SK-N-SH (cell line): ENCODE measurements around the gene SLC41A3. TPM values are rescaled to one million over a fixed set of nuclear protein-coding genes. Genes with fewer than 3 reads are reported as not detected.
"Not testable (repeated sequence)": the region's sequence is repeated elsewhere in the genome, so short reads cannot be mapped to it uniquely, and the experiment has no call there.

ENCODE experiments used
- CTCF ChIA-PET: fragments of 300-600, 350-600 bp; formaldehyde crosslinking; extraction: SDS; loops from one replicate; lab custom pipeline; 2021; lab: Yijun Ruan, JAX
- POLR2A ChIA-PET: fragments of 350-600 bp; sonication (Branson Sonifier 250); formaldehyde crosslinking; extraction: SDS; loops from one replicate; lab custom pipeline; 2020; ENCODE audit warnings: antibody characterized with exemption, inconsistent platforms; lab: Yijun Ruan, JAX
- DNase-seq: peaks from one replicate; pipeline ENCODE4 v3.0.0; 2012
- H2AFZ ChIP-seq: fragments of 200-600 bp; sonication (generic); 2 replicates; pipeline ENCODE4 v1.8.1; 2016; ENCODE audit warnings: antibody characterized with exemption, mild to moderate bottlenecking, low read depth
- H3F3A ChIP-seq: fragments of 200-600 bp; sonication (generic); replicated peaks from 2 replicates; pipeline ENCODE3; 2016; ENCODE audit warnings: antibody characterized with exemption, mild to moderate bottlenecking; ENCODE audit not compliant: insufficient read depth
- H3K27ac ChIP-seq, 2 experiments: fragments of 200-500 bp in 1 of 2; fragments of 200-600 bp in 1 of 2; sonication (Bioruptor generic) in 1 of 2; sonication (generic), shearing (Covaris generic) in 1 of 2; 2 replicates each; pipeline versions ENCODE4 v1.5.1 to v1.6.1; 2014 to 2016; ENCODE audit warnings: low read depth in 2 of 2, inconsistent platforms in 1 of 2, low read length in 1 of 2, mild to moderate bottlenecking in 1 of 2, mixed read lengths in 1 of 2
- H3K27me3 ChIP-seq: fragments of 200-600 bp; sonication (generic), shearing (Covaris generic); 2 replicates; pipeline ENCODE4 v1.6.1; 2016; ENCODE audit warnings: mixed run types; ENCODE audit not compliant: insufficient read depth
- H3K36me3 ChIP-seq, 2 experiments: fragments of 200-500 bp in 1 of 2; fragments of 200-600 bp in 1 of 2; sonication (Bioruptor generic) in 1 of 2; sonication (generic) in 1 of 2; replicated peaks in 1 of 2; 2 replicates each; pipeline versions ENCODE3 to v1.5.1; 2014 to 2016; ENCODE audit warnings: low read length in 1 of 2, mild to moderate bottlenecking in 1 of 2; ENCODE audit not compliant: insufficient read depth in 2 of 2, control insufficient read depth in 1 of 2
- H3K4me1 ChIP-seq, 2 experiments: fragments of 200-500 bp in 1 of 2; fragments of 200-600 bp in 1 of 2; sonication (Bioruptor generic) in 1 of 2; sonication (generic), shearing (Covaris generic) in 1 of 2; 2 replicates each; pipeline versions ENCODE4 v1.5.1 to v1.6.1; 2014 to 2016; ENCODE audit warnings: low read depth in 1 of 2, low read length in 1 of 2, mixed run types in 1 of 2; ENCODE audit not compliant: insufficient read depth in 2 of 2, control insufficient read depth in 1 of 2
- H3K4me2 ChIP-seq: fragments of 200-600 bp; sonication (generic), shearing (Covaris generic); 2 replicates; pipeline ENCODE4 v1.6.1; 2017; ENCODE audit warnings: mixed run types
- H3K4me3 ChIP-seq, 2 experiments: fragments of 200-500 bp in 1 of 2; fragments of 200-600 bp in 1 of 2; sonication (Bioruptor generic) in 1 of 2; sonication (generic), shearing (Covaris generic) in 1 of 2; 2 replicates each; pipeline versions ENCODE4 v1.5.1 to v1.8.1; 2014 to 2016; ENCODE audit warnings: low read depth in 2 of 2, inconsistent platforms in 1 of 2, low read length in 1 of 2, mild to moderate bottlenecking in 1 of 2, mixed read lengths in 1 of 2, moderate library complexity in 1 of 2
- H3K79me2 ChIP-seq: fragments of 200-600 bp; sonication (generic); 2 replicates; pipeline ENCODE4 v1.8.1; 2017; ENCODE audit warnings: mild to moderate bottlenecking; ENCODE audit not compliant: insufficient read depth
- H3K9ac ChIP-seq: fragments of 200-600 bp; sonication (generic); 2 replicates; pipeline ENCODE4 v1.6.1; 2017; ENCODE audit warnings: mixed run types
- H3K9me2 ChIP-seq: fragments of 200-600 bp; sonication (generic); 2 replicates; pipeline ENCODE4 v1.6.1; 2017; ENCODE audit warnings: mixed run types
- H3K9me3 ChIP-seq: fragments of 200-600 bp; sonication (generic); 2 replicates; pipeline ENCODE4 v1.6.1; 2017; ENCODE audit warnings: mixed run types, mild to moderate bottlenecking, moderate library complexity
- H4K20me1 ChIP-seq: fragments of 200-600 bp; sonication (generic); 2 replicates; pipeline ENCODE4 v1.6.1; 2017; ENCODE audit warnings: mild to moderate bottlenecking, mixed run types; ENCODE audit not compliant: insufficient read depth
- CTCF ChIP-seq: fragments of 200-600 bp; sonication (generic); IDR thresholded peaks from 2 replicates; pipeline ENCODE4 v1.6.1; 2017; ENCODE audit warnings: antibody characterized with exemption, mild to moderate bottlenecking, moderate library complexity
- EZH2phosphoT487 ChIP-seq: fragments of 200-600 bp; sonication (generic); IDR thresholded peaks from 2 replicates; pipeline ENCODE4 v1.6.1; 2017; ENCODE audit warnings: low read depth, mixed run types, mild to moderate bottlenecking, antibody characterized with exemption, moderate library complexity, borderline replicate concordance
- FOSL2 ChIP-seq: IDR thresholded peaks from 2 replicates; pipeline ENCODE4 v1.4.0; 2012; ENCODE audit warnings: low read depth, mild to moderate bottlenecking, moderate library complexity, borderline replicate concordance
- JUND ChIP-seq: IDR thresholded peaks from 2 replicates; pipeline ENCODE4 v1.4.0; 2012
- MXI1 ChIP-seq: IDR thresholded peaks from 2 replicates; pipeline ENCODE4 v1.6.1; 2012; ENCODE audit warnings: mild to moderate bottlenecking, low read depth, low read length, improper control_type of control experiment
- RAD21 ChIP-seq: IDR thresholded peaks from 2 replicates; pipeline ENCODE4 v1.6.1; 2012; ENCODE audit warnings: mild to moderate bottlenecking, low read length
- RCOR1 ChIP-seq: fragments of 150-350 bp; IDR thresholded peaks from 2 replicates; pipeline ENCODE4 v1.6.1; 2017; ENCODE audit warnings: antibody characterized with exemption, low read length
- REST ChIP-seq: IDR thresholded peaks from 2 replicates; pipeline ENCODE4 v1.6.1; 2012; ENCODE audit warnings: mild to moderate bottlenecking, low read depth, low read length, moderate library complexity
- RXRA ChIP-seq: IDR thresholded peaks from 2 replicates; pipeline ENCODE4 v1.4.0; 2012; ENCODE audit warnings: low read depth, mild to moderate bottlenecking, borderline replicate concordance
- TCF12 ChIP-seq: IDR thresholded peaks from 2 replicates; pipeline ENCODE4 v1.4.0; 2012
- TEAD4 ChIP-seq: IDR thresholded peaks from 2 replicates; pipeline ENCODE4 v1.4.0; 2012; ENCODE audit warnings: mild to moderate bottlenecking, borderline replicate concordance; ENCODE audit not compliant: insufficient read depth
- ZBTB33 ChIP-seq: IDR thresholded peaks from 2 replicates; pipeline ENCODE4 v1.4.0; 2012; ENCODE audit warnings: low read depth, borderline replicate concordance
- WGBS: methylation state at CpG from one replicate; pipeline ENCODE4 v1.1.6; 2017; ENCODE audit warnings: low lambda C conversion rate; 5-methylcytosine and 5-hydroxymethylcytosine counted together
- polyA plus RNA-seq, 3 experiments: library from polyadenylated mRNA; depleted of rRNA; stranded (reverse); fragments of >200 nt; gene quantifications; 2 replicates each; pipeline ENCODE4 v1.2.3, GENCODE V29; 2012

SLC41A3 gene
- polyA plus RNA-seq, 1 of the 3 experiments (the other 2 are of a cell fraction) = 53.4 TPM

- Histone ChIP-seq H2AFZ (no peak overlapping the region), H3K9me2 (no peaks in the 10 kb centered on the region), H3K36me3 (no peaks in the 10 kb centered on the region), H3K27me3 (no peaks in the 10 kb centered on the region), H3F3A (peaks cover 11% of the 10 kb centered on the region), H3K9ac (no peak overlapping the region), H3K27ac (no peak overlapping the region), H3K9me3 (0 out of 2 replicates have a peak, but pooled peaks cover 4% of the 10 kb centered on the region), H3K4me2 (no peak overlapping the region), H3K79me2 (no peaks in the 10 kb centered on the region), H4K20me1 (no peaks in the 10 kb centered on the region), H3K4me1 (peaks cover 2 to 9% of the 10 kb centered on the region in 2 experiments; a peak in 3 of 4 replicates), H3K4me3 (no peak overlapping the region)
- no peak for DNase-seq
- CTCF ChIA-PET = no interaction called here
- POLR2A ChIA-PET = no interaction called here
- TF ChIP-seq JUND (no peak), RXRA (no peak), RCOR1 (no peak), FOSL2 (no peak), RAD21 (no peak), REST (no peak), TEAD4 (no peak), TCF12 (no peak), MXI1 (no peak), ZBTB33 (no peak), EZH2phosphoT487 (no peak), CTCF (no peak)
These were observed 81.7 kb downstream of the SLC41A3 start for GRCh38 chr3:126002189-126002588.

GRCh38 chr3:125996751-125997150 lies 87.2 kb downstream of the SLC41A3 start:
- H4K20me1 ChIP-seq, H3K36me3 ChIP-seq, H3K9ac ChIP-seq, H3K9me2 ChIP-seq, H3K9me3 ChIP-seq, H3K4me1 ChIP-seq, H2AFZ ChIP-seq, H3K79me2 ChIP-seq, H3K4me2 ChIP-seq, POLR2A ChIA-PET, H3F3A ChIP-seq, DNase-seq, H3K4me3 ChIP-seq, H3K27me3 ChIP-seq, H3K27ac ChIP-seq: not testable (repeated sequence)
- WGBS = 53% methylated on average over 3 of the region's 4 CpGs
- CTCF ChIA-PET = interaction anchor here (0.7 kb wide), 1 partner anchor 139 kb away, joined by 3 read pairs; no protein-coding TSS in a partner anchor
